Activated CD4-positive, alpha-beta T cell treated with anti-CD3 and anti-CD28 coated beads for 36 hours (primary cell): ENCODE results near the gene FSIP1. TPM values are rescaled to one million over a fixed set of nuclear protein-coding genes. Genes with fewer than 3 reads are reported as not detected.
"Not testable (repeated sequence)": the region's sequence is repeated elsewhere in the genome, so short reads cannot be mapped to it uniquely, and the experiment has no call there.

Experiments
- ATAC-seq: fragments of 200-7000 bp; cut with Tn5 transposase; one replicate; pipeline ENCODE4 v1.10.0; 2021; ENCODE audit warnings: mild to moderate bottlenecking, moderate library complexity
- CTCF ChIA-PET: fragments of 350-600 bp; sonication (Branson Sonifier 250); formaldehyde crosslinking; loops from one replicate; lab custom pipeline; 2021; ENCODE audit warnings: antibody characterized with exemption; lab: Charles Lee
- POLR2A ChIA-PET: fragments of 350-600 bp; sonication (Branson Sonifier 250); formaldehyde crosslinking; loops from one replicate; lab custom pipeline; 2021; ENCODE audit warnings: antibody characterized with exemption, inconsistent platforms; lab: Charles Lee
- DNase-seq: peaks from one replicate; pipeline ENCODE4 v3.0.0-alpha.2; 2020
- H3K27ac Mint-ChIP-seq: one replicate; pipeline ENCODE4 v1.8.0; 2021; ENCODE audit warnings: mixed read lengths
- H3K27me3 Mint-ChIP-seq: one replicate; pipeline ENCODE4 v1.8.0; 2021; ENCODE audit warnings: mixed read lengths
- H3K36me3 Mint-ChIP-seq: one replicate; pipeline ENCODE4 v1.8.0; 2021; ENCODE audit warnings: low read depth, mixed read lengths
- H3K4me1 Mint-ChIP-seq: one replicate; pipeline ENCODE4 v1.8.0; 2021; ENCODE audit warnings: mixed read lengths
- H3K4me3 Mint-ChIP-seq: one replicate; pipeline ENCODE4 v1.8.0; 2021; ENCODE audit warnings: mild to moderate bottlenecking, moderate library complexity, mixed read lengths
- H3K9me3 Mint-ChIP-seq: one replicate; pipeline ENCODE4 v1.8.0; 2021; ENCODE audit warnings: low read depth, mixed read lengths
- intact Hi-C, 2 experiments: fragments of 100-400 bp; cut with DNase I in 1 of 2; cut with micrococcal nuclease in 1 of 2; formaldehyde crosslinking; loops; one replicate each; pipeline versions ENCODE4 v1.14.2 to v1.15.1; 2022 to 2024; cut with DNase I, micrococcal nuclease
- total RNA-seq, 2 experiments: library from RNA; stranded (reverse); gene quantifications; one replicate each; pipeline ENCODE4 v1.2.3, GENCODE V29; 2021

The FSIP1 gene
- under 1 TPM; 0.25 to 0.32 TPM for total RNA-seq

GRCh38 chr15:39782441-39783138, at the start of gene FSIP1:
FSIP1 (minus strand) TSS chr15:39782841; CDS start chr15:39776524, 6,317 bp downstream.
- ChIA-PET CTCF (interaction anchor here (0.6 to 2.0 kb wide), 9 partner anchors 9 to 1289 kb away, joined by 3 to 11 read pairs (median 5); partner anchors contain the start of genes BUB1B and EIF2AK4), POLR2A (interaction anchor here (0.6 kb wide), 2 partner anchors 623 to 1091 kb away, joined by 3 to 10 read pairs; partner anchors contain the start of gene IVD)
- Mint-ChIP-seq H3K27ac (peak within 1 kb of the TSS; percentile 84), H3K27me3 (no peaks in the 10 kb centered on the region), H3K4me3 (peak within 1 kb of the TSS; percentile 74), H3K9me3 (no peaks in the 10 kb centered on the region), H3K4me1 (peaks cover 46% of the 10 kb centered on the region), H3K36me3 (no peaks in the 10 kb centered on the region)
- intact Hi-C loops = loop anchor here (1.0 to 10.0 kb wide), 17 partner anchors 139 to 1328 kb away; partner anchors contain the start of genes EIF2AK4 (in 2 of the 2), SRP14 (in 2 of the 2), BAHD1 (in 1 of the 2) and BMF (in 1 of the 2)
- DNase-seq = peak; percentile 98
- ATAC-seq = peak; percentile 99

- H3K4me1 Mint-ChIP-seq = no peaks in the 10 kb centered on the region
- peaks cover 30% of the 10 kb centered on the region for H3K27me3 Mint-ChIP-seq
- intact Hi-C loops = no loop called here
These were observed 47.5 kb upstream of the FSIP1 start for GRCh38 chr15:39830166-39830565.

GRCh38 chr15:39828374-39828931, 45.8 kb upstream of the FSIP1 start:
- H3K9me3 Mint-ChIP-seq = no peaks in the 10 kb centered on the region

More at GRCh38 chr15:39830166-39830565, 47.5 kb upstream of the FSIP1 start:
- H3K27ac Mint-ChIP-seq = no peak overlapping the region
- no peaks in the 10 kb centered on the region for H3K36me3 Mint-ChIP-seq
- CTCF ChIA-PET = interaction anchor here (1.3 kb wide), 1 partner anchor 8 kb away, joined by 4 read pairs; no protein-coding TSS in a partner anchor
- POLR2A ChIA-PET = no interaction called here
- no peak for ATAC-seq
- H3K4me3 Mint-ChIP-seq = no peak overlapping the region
- H3K9me3 Mint-ChIP-seq = no peaks in the 10 kb centered on the region
- no peak for DNase-seq

GRCh38 chr15:39826975-39827374, 44.3 kb upstream of the FSIP1 start:
- DNase-seq (no peak), ATAC-seq (no peak)
- Mint-ChIP-seq H3K4me1 (no peaks in the 10 kb centered on the region), H3K9me3 (no peaks in the 10 kb centered on the region), H3K36me3 (no peaks in the 10 kb centered on the region), H3K27ac (no peak overlapping the region), H3K27me3 (peaks cover 20% of the 10 kb centered on the region), H3K4me3 (no peak overlapping the region)
- ChIA-PET POLR2A (no interaction called here), CTCF (interaction anchor here (0.7 kb wide), 1 partner anchor 245 kb away, joined by 4 read pairs; no protein-coding TSS in a partner anchor)
- intact Hi-C loops = no loop called here

More at GRCh38 chr15:39828374-39828931, 45.8 kb upstream of the FSIP1 start:
- DNase-seq = no peak
- peaks cover 28% of the 10 kb centered on the region for H3K27me3 Mint-ChIP-seq
- no peak overlapping the region for H3K27ac Mint-ChIP-seq
- intact Hi-C loops = no loop called here
- no peaks in the 10 kb centered on the region for H3K36me3 Mint-ChIP-seq
- H3K4me3 Mint-ChIP-seq = no peak overlapping the region
- H3K4me1 Mint-ChIP-seq = no peaks in the 10 kb centered on the region
- ATAC-seq = no peak
- ChIA-PET CTCF (interaction anchor here (1.9 kb wide), 1 partner anchor 10 kb away, joined by 6 read pairs; no protein-coding TSS in a partner anchor), POLR2A (interaction anchor here (0.7 kb wide), 1 partner anchor 230 kb away, joined by 3 read pairs; no protein-coding TSS in a partner anchor)

GRCh38 chr15:39823634-39824033, 41.0 kb upstream of the FSIP1 start:
- Mint-ChIP-seq H3K36me3 (no peaks in the 10 kb centered on the region), H3K9me3 (no peaks in the 10 kb centered on the region), H3K4me1 (no peaks in the 10 kb centered on the region), H3K27me3 (peaks cover 9% of the 10 kb centered on the region), H3K4me3 (no peak overlapping the region), H3K27ac (no peak overlapping the region)
- POLR2A ChIA-PET = no interaction called here
- intact Hi-C loops = no loop called here
- CTCF ChIA-PET = interaction anchor here (0.6 to 1.2 kb wide), 3 partner anchors 10 to 244 kb away, joined by 3 to 5 read pairs (median 4); no protein-coding TSS in a partner anchor
- ATAC-seq (no peak), DNase-seq (no peak)

GRCh38 chr15:39820050-39820602, 37.5 kb upstream of the FSIP1 start:
- POLR2A ChIA-PET = no interaction called here

GRCh38 chr15:39819533-39819932, 36.9 kb upstream of the FSIP1 start:
- ChIA-PET CTCF (no interaction called here), POLR2A (no interaction called here)
- Mint-ChIP-seq H3K4me3 (no peak overlapping the region), H3K4me1 (no peaks in the 10 kb centered on the region), H3K9me3 (no peaks in the 10 kb centered on the region), H3K27me3 (peaks cover 4% of the 10 kb centered on the region), H3K27ac (no peak overlapping the region), H3K36me3 (no peaks in the 10 kb centered on the region)
- no peak for ATAC-seq
- DNase-seq = no peak
- intact Hi-C loops = no loop called here

More at GRCh38 chr15:39820050-39820602, 37.5 kb upstream of the FSIP1 start:
- peaks cover 2% of the 10 kb centered on the region for H3K27me3 Mint-ChIP-seq
- H3K9me3 Mint-ChIP-seq = no peaks in the 10 kb centered on the region
- ATAC-seq (no peak), DNase-seq (no peak)
- no peaks in the 10 kb centered on the region for H3K4me1 Mint-ChIP-seq
- CTCF ChIA-PET = interaction anchor here (0.6 kb wide), 1 partner anchor 72 kb away, joined by 3 read pairs; no protein-coding TSS in a partner anchor
- no peak overlapping the region for H3K27ac Mint-ChIP-seq
- no peaks in the 10 kb centered on the region for H3K36me3 Mint-ChIP-seq
- H3K4me3 Mint-ChIP-seq = no peak overlapping the region
- intact Hi-C loops = no loop called here

- Mint-ChIP-seq H3K9me3 (no peaks in the 10 kb centered on the region), H3K27ac (no peak overlapping the region), H3K27me3 (peaks cover 2% of the 10 kb centered on the region), H3K36me3 (no peaks in the 10 kb centered on the region), H3K4me3 (no peak overlapping the region), H3K4me1 (no peaks in the 10 kb centered on the region)
- intact Hi-C loops = no loop called here
- ChIA-PET CTCF (interaction anchor here (1.1 to 2.2 kb wide), 3 partner anchors 11 to 72 kb away, joined by 3 to 6 read pairs (median 3); no protein-coding TSS in a partner anchor), POLR2A (no interaction called here)
- no peak for DNase-seq
- ATAC-seq = no peak
These were observed 35.3 kb upstream of the FSIP1 start for GRCh38 chr15:39817892-39818291.

GRCh38 chr15:39814489-39814888, 31.8 kb upstream of the FSIP1 start:
- H3K36me3 Mint-ChIP-seq = no peaks in the 10 kb centered on the region

GRCh38 chr15:39812651-39813050, 30.0 kb upstream of the FSIP1 start:
- CTCF ChIA-PET = interaction anchor here (0.6 kb wide), 1 partner anchor 462 kb away, joined by 3 read pairs; no protein-coding TSS in a partner anchor
- ATAC-seq, H3K27ac Mint-ChIP-seq, POLR2A ChIA-PET, H3K4me1 Mint-ChIP-seq, intact Hi-C loops, H3K36me3 Mint-ChIP-seq, H3K4me3 Mint-ChIP-seq, DNase-seq, H3K9me3 Mint-ChIP-seq: not testable (repeated sequence)
- H3K27me3 Mint-ChIP-seq = peaks cover 18% of the 10 kb centered on the region

More at GRCh38 chr15:39814489-39814888, 31.8 kb upstream of the FSIP1 start:
- DNase-seq = no peak
- ChIA-PET POLR2A (no interaction called here), CTCF (interaction anchor here (0.5 kb wide), 1 partner anchor 1050 kb away, joined by 3 read pairs; no protein-coding TSS in a partner anchor)
- no peak overlapping the region for H3K27ac Mint-ChIP-seq
- ATAC-seq = no peak
- H3K4me1 Mint-ChIP-seq = no peaks in the 10 kb centered on the region
- no peaks in the 10 kb centered on the region for H3K9me3 Mint-ChIP-seq
- intact Hi-C loops = no loop called here
- peaks cover 7% of the 10 kb centered on the region for H3K27me3 Mint-ChIP-seq
- H3K4me3 Mint-ChIP-seq = no peak overlapping the region

GRCh38 chr15:39808909-39809308, 26.3 kb upstream of the FSIP1 start:
- H3K27me3 Mint-ChIP-seq = peaks cover 18% of the 10 kb centered on the region

More at GRCh38 chr15:39808909-39809308, 26.3 kb upstream of the FSIP1 start:
- ChIA-PET POLR2A (no interaction called here), CTCF (no interaction called here)
- DNase-seq (no peak), ATAC-seq (no peak)
- intact Hi-C loops = no loop called here
- Mint-ChIP-seq H3K36me3 (no peaks in the 10 kb centered on the region), H3K9me3 (no peaks in the 10 kb centered on the region), H3K4me3 (no peak overlapping the region), H3K27ac (no peak overlapping the region), H3K4me1 (no peaks in the 10 kb centered on the region)
